Measurements from ENCODE around the gene FAM234B. TPM values are rescaled to one million over a fixed set of nuclear protein-coding genes. Genes with fewer than 3 reads are reported as not detected.

Gene FAM234B
- total RNA-seq, 4 donors from 2014 or later: 3.1 to 8.0 (median 3.9) TPM

GRCh38 chr12:13102461-13103195 is 58.4 kb downstream of the FAM234B start:
- no peak for TF ChIP-seq CTCF (IDR thresholded peaks at IDR 0.05)
- TF ChIP-seq POLR2A (IDR thresholded peaks at IDR 0.05): no peak
- Histone ChIP-seq H3K9me3 (no peaks in the 10 kb centered on the region), H3K36me3 (no peaks in the 10 kb centered on the region), H3K4me3 (no peak overlapping the region), H3K27me3 (no peaks in the 10 kb centered on the region), H3K4me1 (peaks cover 14 to 69% (median 45%) of the 10 kb centered on the region in 3 donors), H3K27ac (peak overlapping the region; percentile 94 to 99 (median 98))
- intact Hi-C loops (cut with DNase I): no loop called here
- no peak for DNase-seq
- WGBS, 2 donors: 48 to 49% methylated on average over 5 to 7 of the region's 7 CpGs

- Histone ChIP-seq H3K36me3 (no peaks in the 10 kb centered on the region), H3K27me3 (no peaks in the 10 kb centered on the region), H3K4me1 (peaks cover 14 to 62% (median 41%) of the 10 kb centered on the region in 3 donors), H3K9me3 (no peaks in the 10 kb centered on the region), H3K4me3 (no peak within 1 kb of the TSS), H3K27ac (peak within 1 kb of the TSS; percentile 94 to 99 (median 98))
- intact Hi-C loops (cut with DNase I): no loop called here
- TF ChIP-seq POLR2A (IDR thresholded peaks at IDR 0.05) (no peak), CTCF (IDR thresholded peaks at IDR 0.05) (no peak)
- DNase-seq: no peak
- 64 to 66% methylated on average over 8 of the region's 8 CpGs for WGBS, 2 donors
Measured at GRCh38 chr12:13103391-13104033, 59.3 kb downstream of the FAM234B start, which contains the start of gene GSG1. GSG1 (minus strand) TSS chr12:13103667; CDS start chr12:13103512, 155 bp downstream.

GRCh38 chr12:13104409-13104808 is 60.2 kb downstream of the FAM234B start:
- Histone ChIP-seq H3K27me3 (no peaks in the 10 kb centered on the region), H3K27ac (peak overlapping the region in 1 of 4 donors; percentile 94), H3K36me3 (no peaks in the 10 kb centered on the region), H3K4me1 (peaks cover 7 to 53% (median 32%) of the 10 kb centered on the region in 3 donors), H3K4me3 (no peak overlapping the region), H3K9me3 (no peaks in the 10 kb centered on the region)
- 79 to 93% methylated on average over 3 of the region's 3 CpGs for WGBS, 2 donors
- no peak for TF ChIP-seq POLR2A (IDR thresholded peaks at IDR 0.05)
- no peak for DNase-seq
- intact Hi-C loops (cut with DNase I): no loop called here

GRCh38 chr12:13105781-13106180 is 61.6 kb downstream of the FAM234B start:
- no peak overlapping the region for H3K27ac ChIP-seq
- H3K4me1 ChIP-seq: peaks cover under 1 to 39% (median 19%) of the 10 kb centered on the region in 3 donors
- no peak for DNase-seq
- no peak overlapping the region for H3K4me3 ChIP-seq
- no peak for TF ChIP-seq POLR2A (IDR thresholded peaks at IDR 0.05)
- no peak for TF ChIP-seq CTCF (IDR thresholded peaks at IDR 0.05)
- WGBS, 2 donors: 84 to 95% methylated on average over 1 of the region's 1 CpG
- H3K9me3 ChIP-seq: no peaks in the 10 kb centered on the region
- H3K36me3 ChIP-seq: no peaks in the 10 kb centered on the region
- intact Hi-C loops (cut with DNase I): no loop called here
- H3K27me3 ChIP-seq: no peaks in the 10 kb centered on the region

GRCh38 chr12:13106666-13107065 is 62.5 kb downstream of the FAM234B start:
- 94 to 100% methylated on average over 1 of the region's 1 CpG for WGBS, 2 donors
- TF ChIP-seq CTCF (IDR thresholded peaks at IDR 0.05) (no peak), POLR2A (IDR thresholded peaks at IDR 0.05) (no peak)

More at GRCh38 chr12:13106666-13107065, 62.5 kb downstream of the FAM234B start:
- intact Hi-C loops (cut with DNase I): no loop called here
- DNase-seq: no peak
- Histone ChIP-seq H3K9me3 (no peaks in the 10 kb centered on the region), H3K27ac (no peak overlapping the region), H3K4me1 (peaks cover 0 to 31% (median 15%) of the 10 kb centered on the region in 3 donors), H3K36me3 (no peaks in the 10 kb centered on the region), H3K4me3 (no peak overlapping the region), H3K27me3 (no peaks in the 10 kb centered on the region)
